ENCODE data around the gene MAP2K1. TPM values are rescaled to one million over a fixed set of nuclear protein-coding genes. Genes with fewer than 3 reads are reported as not detected.

MAP2K1 gene
- total and polyA plus RNA-seq, 2 donors (not counting 1 experiment from before 2014, with no cell fraction given), result 32.9 to 40.0 TPM

DNA sequence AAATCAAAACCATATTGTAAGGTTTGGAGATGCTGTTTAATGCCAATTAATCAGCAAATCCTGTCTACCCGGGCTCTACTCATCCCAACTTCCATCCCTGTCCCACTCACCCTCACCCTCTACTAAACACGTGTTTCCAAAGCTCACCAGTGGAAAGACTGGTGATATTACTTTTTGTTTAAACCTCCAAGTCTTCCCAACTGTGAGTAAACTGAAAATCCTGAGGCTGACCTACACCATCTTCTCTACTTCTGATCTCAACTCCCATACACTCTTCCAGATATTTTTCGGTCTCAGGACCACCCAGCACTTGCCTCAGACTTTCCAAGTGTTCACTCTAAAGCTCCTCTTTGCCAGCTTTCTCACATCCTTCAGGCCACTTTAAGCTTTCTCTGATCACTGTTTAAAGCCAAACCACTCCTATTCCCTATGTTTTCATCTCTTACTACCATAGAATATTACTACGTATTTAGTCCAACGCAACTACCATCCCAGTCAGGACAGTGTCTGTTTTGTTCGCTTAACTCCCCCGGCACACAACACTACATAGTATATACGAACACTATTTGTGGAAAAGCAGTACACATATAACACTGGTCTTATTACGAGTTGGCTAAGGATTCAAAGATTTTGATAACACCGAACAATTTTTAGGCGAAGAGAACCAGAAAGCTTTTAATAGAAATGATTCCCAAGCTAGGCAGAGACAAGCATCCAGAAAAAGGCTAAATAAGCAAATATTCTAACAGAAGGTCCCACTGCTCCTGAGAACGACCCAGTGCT, 117.3 kb downstream of the MAP2K1 start:
- Histone ChIP-seq H3K27ac (ENCODE audit: insufficient read depth, low read length) (peak overlapping the region; percentile 90), H3K79me2 (ENCODE audit: control insufficient read depth, insufficient read depth, low read length) (peaks cover 74% of the 10 kb centered on the region), H4K20me1 (ENCODE audit: control insufficient read depth, extremely low read depth, insufficient read depth, low read length) (no peaks in the 10 kb centered on the region), H3K36me3 (ENCODE audit: control insufficient read depth, insufficient read depth, low read length) (peaks cover 17% of the 10 kb centered on the region), H2AFZ (ENCODE audit: low read length) (no peak overlapping the region), H3K9ac (ENCODE audit: insufficient read depth, low read length) (peak overlapping the region; percentile 75), H3K4me3 (replicated peaks in 1 of 4; ENCODE audit: control extremely low read depth in 1 of 4, insufficient read depth in 1 of 4, low read depth in 3 of 4, low read length in 4 of 4) (peak overlapping the region; percentile 63 to 98 (median 77)), H3K9me3 (ENCODE audit: control insufficient read depth, insufficient read depth, low read depth, low read length) (no peaks in the 10 kb centered on the region), H3K4me1 (ENCODE audit: control insufficient read depth, extremely low read depth, insufficient read depth, low read length) (no peaks in the 10 kb centered on the region), H3K27me3 (ENCODE audit: control insufficient read depth, insufficient read depth, low read length) (no peaks in the 10 kb centered on the region), H3K4me2 (ENCODE audit: extremely low read depth, insufficient read depth, low read length) (peak overlapping the region; percentile 81)
- TF ChIP-seq, protein P1, sequence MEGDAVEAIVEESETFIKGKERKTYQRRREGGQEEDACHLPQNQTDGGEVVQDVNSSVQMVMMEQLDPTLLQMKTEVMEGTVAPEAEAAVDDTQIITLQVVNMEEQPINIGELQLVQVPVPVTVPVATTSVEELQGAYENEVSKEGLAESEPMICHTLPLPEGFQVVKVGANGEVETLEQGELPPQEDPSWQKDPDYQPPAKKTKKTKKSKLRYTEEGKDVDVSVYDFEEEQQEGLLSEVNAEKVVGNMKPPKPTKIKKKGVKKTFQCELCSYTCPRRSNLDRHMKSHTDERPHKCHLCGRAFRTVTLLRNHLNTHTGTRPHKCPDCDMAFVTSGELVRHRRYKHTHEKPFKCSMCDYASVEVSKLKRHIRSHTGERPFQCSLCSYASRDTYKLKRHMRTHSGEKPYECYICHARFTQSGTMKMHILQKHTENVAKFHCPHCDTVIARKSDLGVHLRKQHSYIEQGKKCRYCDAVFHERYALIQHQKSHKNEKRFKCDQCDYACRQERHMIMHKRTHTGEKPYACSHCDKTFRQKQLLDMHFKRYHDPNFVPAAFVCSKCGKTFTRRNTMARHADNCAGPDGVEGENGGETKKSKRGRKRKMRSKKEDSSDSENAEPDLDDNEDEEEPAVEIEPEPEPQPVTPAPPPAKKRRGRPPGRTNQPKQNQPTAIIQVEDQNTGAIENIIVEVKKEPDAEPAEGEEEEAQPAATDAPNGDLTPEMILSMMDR (conservative IDR thresholded peaks at IDR 0.05 in 1 of 2, IDR thresholded peaks at IDR 0.05 in 1 of 2; ENCODE audit: low read depth in 1 of 2, low read length in 2 of 2), result no peak
- TF ChIP-seq EZH2 (IDR thresholded peaks at IDR 0.05; ENCODE audit: low read length, missing control alignments), result no peak
- DNase-seq (ENCODE audit: low read depth in 2 of 2), result no peak

DNA sequence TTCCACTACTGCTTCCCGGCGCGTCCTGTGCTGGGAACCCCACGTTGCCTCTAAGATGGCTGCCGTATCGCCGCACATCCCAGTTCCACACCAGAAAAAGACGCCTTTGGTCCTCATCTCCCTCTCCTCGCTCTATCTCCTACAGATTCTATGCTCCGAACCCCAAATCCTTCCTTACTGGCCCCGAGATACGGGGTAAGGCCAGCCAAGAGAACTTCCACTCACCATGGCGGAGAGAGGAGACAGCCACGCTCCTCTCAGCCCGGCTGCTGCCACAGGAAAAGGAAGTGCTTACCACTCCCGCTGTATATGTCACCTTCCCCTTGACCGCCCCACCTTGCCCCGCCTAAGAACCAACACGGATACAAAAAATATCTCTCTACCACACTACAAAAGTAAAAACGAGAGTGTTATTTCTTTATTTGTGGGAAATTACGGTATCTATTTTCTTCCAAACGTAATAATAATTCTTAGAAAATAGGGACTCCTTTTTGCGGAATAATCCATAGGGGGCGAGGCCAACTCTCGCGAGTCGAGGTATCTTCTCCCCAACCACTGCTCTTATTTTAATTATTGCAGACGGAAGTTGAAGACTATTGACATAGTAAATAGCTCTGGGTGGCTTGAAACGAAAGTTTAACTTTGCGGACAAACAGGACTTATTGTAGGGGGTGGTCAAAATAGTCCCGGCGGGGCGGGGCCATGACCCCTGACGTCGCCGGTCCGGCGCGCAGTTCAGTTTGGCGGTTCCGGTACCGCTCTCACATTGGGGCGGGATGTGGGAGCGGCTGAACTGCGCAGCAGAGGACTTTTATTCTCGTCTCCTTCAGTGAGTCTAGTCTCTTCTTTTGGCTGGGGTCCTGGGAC, 118.1 kb downstream of the MAP2K1 start, which contains the start of the genes RPL4 and ZWILCH:
RPL4 (minus strand) TSS at position 293 of the 867 bp plus-strand sequence; CDS start at position 228, 65 bp downstream.
ZWILCH (plus strand) TSS at position 764 of the 867 bp plus-strand sequence; CDS start at position 777, 13 bp downstream.
- no peaks in the 10 kb centered on the region for H4K20me1 ChIP-seq (ENCODE audit: control insufficient read depth, extremely low read depth, insufficient read depth, low read length)
- H3K36me3 ChIP-seq (ENCODE audit: control insufficient read depth, insufficient read depth, low read length), result peaks cover 10% of the 10 kb centered on the region
- peak within 1 kb of the TSS; percentile 63 to 98 (median 77) for H3K4me3 ChIP-seq (replicated peaks in 1 of 4; ENCODE audit: control extremely low read depth in 1 of 4, insufficient read depth in 1 of 4, low read depth in 3 of 4, low read length in 4 of 4)
- no peaks in the 10 kb centered on the region for H3K4me1 ChIP-seq (ENCODE audit: control insufficient read depth, extremely low read depth, insufficient read depth, low read length)
- TF ChIP-seq EZH2 (IDR thresholded peaks at IDR 0.05; ENCODE audit: low read length, missing control alignments), result no peak
- TF ChIP-seq, protein P1 (conservative IDR thresholded peaks at IDR 0.05 in 1 of 2, IDR thresholded peaks at IDR 0.05 in 1 of 2; ENCODE audit: low read depth in 1 of 2, low read length in 2 of 2), result no peak
- H3K9me3 ChIP-seq (ENCODE audit: control insufficient read depth, insufficient read depth, low read depth, low read length), result no peaks in the 10 kb centered on the region
- peak within 1 kb of the TSS; percentile 81 for H3K4me2 ChIP-seq (ENCODE audit: extremely low read depth, insufficient read depth, low read length)
- peak; percentile 87 to 93 for DNase-seq (ENCODE audit: low read depth in 2 of 2)
- no peaks in the 10 kb centered on the region for H3K27me3 ChIP-seq (ENCODE audit: control insufficient read depth, insufficient read depth, low read length)
- H3K79me2 ChIP-seq (ENCODE audit: control insufficient read depth, insufficient read depth, low read length), result peaks cover 74% of the 10 kb centered on the region
- H3K9ac ChIP-seq (ENCODE audit: insufficient read depth, low read length), result peak within 1 kb of the TSS; percentile 75
- peak within 1 kb of the TSS; percentile 59 for H2AFZ ChIP-seq (ENCODE audit: low read length)
- H3K27ac ChIP-seq (ENCODE audit: insufficient read depth, low read length), result peak within 1 kb of the TSS; percentile 90

DNA sequence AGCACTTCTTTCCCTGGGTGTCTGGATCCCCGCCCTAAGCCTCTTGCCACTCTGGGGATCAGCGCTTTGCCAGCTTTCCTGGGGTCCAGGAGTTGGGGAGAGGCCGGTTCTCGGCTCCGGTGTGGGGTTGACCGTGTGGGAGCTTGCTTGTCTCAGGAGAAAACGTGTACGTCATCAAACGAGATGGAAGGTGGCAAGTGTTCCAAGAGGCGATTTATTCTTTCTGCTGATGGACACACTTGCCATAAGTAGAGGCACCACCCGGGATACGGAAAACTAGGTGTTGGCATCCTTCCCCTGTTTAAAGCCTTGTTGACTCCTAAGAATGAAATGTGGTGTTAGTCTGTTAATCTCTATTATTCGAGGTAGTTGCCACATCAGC, 118.7 kb downstream of the MAP2K1 start:
- H3K4me1 ChIP-seq (ENCODE audit: control insufficient read depth, extremely low read depth, insufficient read depth, low read length), result no peaks in the 10 kb centered on the region
- TF ChIP-seq, protein P1 (conservative IDR thresholded peaks at IDR 0.05 in 1 of 2, IDR thresholded peaks at IDR 0.05 in 1 of 2; ENCODE audit: low read depth in 1 of 2, low read length in 2 of 2), result no peak
- no peak for TF ChIP-seq EZH2 (IDR thresholded peaks at IDR 0.05; ENCODE audit: low read length, missing control alignments)
- peak overlapping the region; percentile 60 for H3K4me2 ChIP-seq (ENCODE audit: extremely low read depth, insufficient read depth, low read length)
- H2AFZ ChIP-seq (ENCODE audit: low read length), result peak overlapping the region; percentile 59
- H3K4me3 ChIP-seq (replicated peaks in 1 of 4; ENCODE audit: control extremely low read depth in 1 of 4, insufficient read depth in 1 of 4, low read depth in 3 of 4, low read length in 4 of 4), result peak overlapping the region; percentile 63 to 98 (median 77)
- peak overlapping the region; percentile 90 for H3K27ac ChIP-seq (ENCODE audit: insufficient read depth, low read length)
- DNase-seq (ENCODE audit: low read depth in 2 of 2), result peak in 1 of 2 donors; percentile 65
- no peaks in the 10 kb centered on the region for H3K27me3 ChIP-seq (ENCODE audit: control insufficient read depth, insufficient read depth, low read length)
- no peaks in the 10 kb centered on the region for H3K9me3 ChIP-seq (ENCODE audit: control insufficient read depth, insufficient read depth, low read depth, low read length)
- H3K36me3 ChIP-seq (ENCODE audit: control insufficient read depth, insufficient read depth, low read length), result peaks cover 7% of the 10 kb centered on the region
- H3K79me2 ChIP-seq (ENCODE audit: control insufficient read depth, insufficient read depth, low read length), result peaks cover 71% of the 10 kb centered on the region
- H3K9ac ChIP-seq (ENCODE audit: insufficient read depth, low read length), result peak overlapping the region; percentile 75
- no peaks in the 10 kb centered on the region for H4K20me1 ChIP-seq (ENCODE audit: control insufficient read depth, extremely low read depth, insufficient read depth, low read length)

Data from fibroblast of lung (primary cell).